NCI-H345 treated with DMSO at 0.1 percent for 48 hours (cell line): ENCODE data around the gene FOXN4.

Experiments
- DNase-seq: peaks from one replicate; lab custom pipeline; 2025; ENCODE audit not compliant: unreplicated experiment; lab: John Stamatoyannopoulos, UW

FOXN4 gene

DNA sequence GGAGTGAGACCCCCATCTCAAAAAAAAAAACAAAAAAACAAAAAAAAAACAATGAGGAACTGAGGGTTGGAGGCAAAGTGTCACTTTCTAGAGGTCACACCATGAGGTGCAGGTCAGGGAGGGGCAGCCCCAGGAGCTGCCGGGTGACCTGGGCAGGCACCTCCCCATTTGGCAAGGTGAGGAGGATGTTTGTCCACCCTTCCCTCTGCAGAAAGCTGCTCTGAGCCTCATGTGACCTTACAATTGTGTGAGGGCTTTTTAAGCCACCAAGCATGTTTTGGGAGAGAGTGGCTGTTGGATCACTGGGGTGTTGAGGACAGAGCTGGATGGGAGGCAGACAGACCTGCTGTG is 49.6 kb downstream of the FOXN4 start:
- no peak for DNase-seq

DNA sequence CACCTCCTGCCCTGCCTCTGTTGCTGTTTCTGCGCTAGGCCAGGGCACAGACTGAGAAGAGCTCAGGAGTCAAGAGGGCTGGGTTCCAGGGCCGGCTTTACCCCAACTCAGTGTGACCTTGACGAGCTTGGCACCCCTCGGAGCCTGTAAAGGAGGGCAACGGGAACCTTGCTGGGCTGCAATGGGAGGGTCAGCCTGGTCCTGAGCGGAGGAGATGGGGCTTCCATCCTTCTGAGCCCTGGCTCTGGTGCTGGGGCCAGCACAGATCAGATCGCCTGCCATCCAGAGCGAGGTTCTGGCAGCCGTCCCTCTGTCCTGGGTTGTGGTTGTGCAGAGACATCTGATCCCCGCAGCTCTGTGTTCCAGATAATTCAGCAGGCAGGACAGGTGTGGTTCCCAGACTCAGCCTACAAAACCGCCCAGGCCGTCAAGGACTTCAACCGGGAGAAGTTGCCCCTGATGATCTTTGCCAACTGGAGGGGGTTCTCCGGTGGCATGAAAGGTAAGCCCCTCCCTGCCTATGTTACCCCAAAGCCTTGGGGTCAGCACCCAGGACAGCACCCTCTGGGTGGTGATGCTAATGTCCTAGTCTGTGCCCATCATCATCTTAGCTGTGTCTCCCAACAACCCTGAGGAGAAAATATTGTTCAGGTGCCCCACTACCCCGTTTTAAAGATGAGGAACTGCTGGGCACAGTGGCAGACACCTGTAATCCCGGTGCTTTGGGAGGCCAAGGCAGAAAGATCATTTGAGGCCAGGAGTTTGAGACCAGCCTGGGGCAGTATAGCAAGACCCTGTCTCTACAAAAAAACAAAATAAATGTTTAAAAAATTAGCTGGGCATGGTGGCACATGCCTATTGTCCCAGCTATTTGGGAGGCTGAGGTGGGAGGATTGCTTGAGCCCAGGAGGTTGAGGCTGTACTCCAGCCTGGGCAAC is 50.2 kb downstream of the FOXN4 start:
- no peak for DNase-seq

DNA sequence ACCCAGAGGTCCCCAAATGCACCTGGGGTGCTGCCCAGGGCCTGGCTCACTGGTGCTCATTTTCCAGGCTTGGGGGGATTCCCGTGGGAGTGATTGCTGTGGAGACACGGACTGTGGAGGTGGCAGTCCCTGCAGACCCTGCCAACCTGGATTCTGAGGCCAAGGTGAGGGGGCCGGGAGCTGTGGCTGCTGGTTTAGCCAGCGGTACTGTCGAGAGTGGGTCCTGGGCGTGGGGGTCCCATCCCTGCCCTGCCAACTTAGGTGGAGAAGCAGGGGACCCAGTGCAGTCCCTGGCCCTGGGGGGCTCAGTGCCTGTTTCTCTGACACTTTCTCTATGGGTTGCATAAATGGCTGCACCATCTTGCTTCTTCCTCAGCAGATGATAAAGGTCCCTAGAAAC is 50.9 kb downstream of the FOXN4 start:
- DNase-seq, result no peak

DNA sequence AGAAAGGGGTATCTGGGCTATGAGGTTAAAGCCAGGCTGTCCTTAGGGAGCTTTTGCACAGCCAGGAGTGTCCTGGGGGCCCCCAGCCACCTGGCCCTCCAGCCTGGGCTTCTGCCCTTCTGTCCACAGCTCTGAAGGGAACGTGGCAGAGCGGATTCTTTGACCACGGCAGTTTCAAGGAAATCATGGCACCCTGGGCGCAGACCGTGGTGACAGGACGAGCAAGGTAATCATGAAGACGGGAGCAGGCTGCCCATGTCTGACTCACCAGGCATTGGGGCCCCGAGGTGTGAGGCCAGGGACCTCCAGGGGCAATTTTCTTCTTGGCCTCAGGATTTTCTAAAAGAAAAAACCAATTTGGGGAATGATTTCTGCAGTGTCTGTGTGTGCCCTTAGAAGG is 53.1 kb downstream of the FOXN4 start:
- DNase-seq, result no peak

DNA sequence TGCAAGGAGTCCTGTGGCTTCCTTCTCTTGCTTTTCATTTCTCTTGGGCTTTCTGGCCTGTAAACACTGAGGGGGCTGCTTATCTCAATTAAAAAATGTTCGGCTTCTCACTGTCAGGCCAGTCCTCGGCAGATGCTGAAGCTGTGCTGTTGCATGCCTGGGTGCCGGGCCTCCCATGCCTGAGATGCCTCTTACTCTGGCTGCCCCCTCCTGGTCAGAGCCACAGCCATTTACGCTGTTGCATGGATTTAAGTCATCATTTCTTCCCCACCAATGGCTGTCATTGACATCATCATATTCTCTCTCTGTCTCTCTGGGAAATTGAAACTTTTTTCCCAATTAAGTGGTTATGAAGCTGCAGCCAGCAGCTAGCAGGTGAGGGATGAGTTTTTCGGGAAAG is 53.7 kb downstream of the FOXN4 start:
- no peak for DNase-seq

DNA sequence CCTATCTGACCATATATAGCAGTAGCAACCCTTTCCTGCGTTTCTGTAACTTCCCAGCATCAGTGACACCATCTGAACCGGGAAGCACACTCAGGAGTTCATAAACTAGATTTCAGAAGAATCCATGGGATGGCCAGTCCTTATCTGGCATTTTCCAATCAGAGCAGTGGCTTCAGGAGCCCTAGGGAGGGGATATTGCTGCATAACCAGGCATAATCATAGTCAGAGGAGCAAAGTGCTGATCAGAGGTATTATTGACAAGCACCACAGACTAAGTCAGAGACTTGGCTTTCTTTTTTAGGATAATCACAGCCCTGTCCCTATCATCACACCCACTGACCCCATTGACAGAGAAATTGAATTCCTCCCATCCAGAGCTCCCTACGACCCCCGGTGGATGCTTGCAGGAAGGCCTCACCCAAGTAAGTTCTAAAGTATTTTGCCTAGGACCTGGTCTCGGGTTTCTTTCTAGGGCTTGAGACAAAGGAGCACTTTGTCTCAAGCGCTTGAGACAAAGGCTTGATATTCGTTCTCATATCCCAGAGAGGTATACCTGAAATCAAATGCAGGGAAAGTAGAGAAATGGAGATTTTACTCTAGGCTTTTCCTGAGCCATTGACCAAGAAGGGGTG is 55.1 kb downstream of the FOXN4 start:
- no peak for DNase-seq

DNA sequence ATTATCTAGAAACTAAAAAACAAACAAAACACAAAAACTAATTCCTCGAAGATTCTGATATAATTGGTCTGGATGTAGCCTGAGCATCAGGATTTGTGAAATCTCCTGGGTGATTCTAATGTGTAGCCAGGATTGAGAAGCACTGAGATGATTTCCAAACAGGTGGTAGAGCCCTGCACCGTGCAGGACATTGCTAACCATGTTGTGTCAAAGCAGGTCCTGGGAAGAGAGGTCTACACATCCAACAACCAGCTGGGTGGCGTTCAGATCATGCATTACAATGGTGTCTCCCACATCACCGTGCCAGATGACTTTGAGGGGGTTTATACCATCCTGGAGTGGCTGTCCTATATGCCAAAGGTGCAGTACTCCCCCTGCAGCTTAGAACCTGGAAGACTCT is 56.3 kb downstream of the FOXN4 start:
- no peak for DNase-seq

DNA sequence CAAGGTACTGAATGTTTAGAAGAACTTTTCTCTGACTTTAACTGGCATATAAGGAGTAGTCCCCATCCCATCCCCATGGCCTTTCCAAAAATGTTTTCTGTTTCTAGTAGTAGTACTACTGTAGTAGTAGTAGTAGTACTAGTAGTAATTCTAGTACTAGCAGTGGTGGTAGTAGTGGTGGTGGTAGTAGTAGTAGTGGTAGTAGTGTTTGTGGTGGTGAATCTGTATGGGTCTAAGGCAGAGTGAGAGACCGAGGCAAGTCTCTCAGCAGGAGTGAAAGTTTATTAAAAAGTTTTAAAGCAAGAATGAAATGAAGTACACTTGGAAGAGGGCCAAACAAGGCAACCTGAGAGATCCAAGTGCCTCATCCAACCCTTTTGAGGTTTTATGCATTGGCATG is 58.6 kb downstream of the FOXN4 start:
- DNase-seq, result no peak

DNA sequence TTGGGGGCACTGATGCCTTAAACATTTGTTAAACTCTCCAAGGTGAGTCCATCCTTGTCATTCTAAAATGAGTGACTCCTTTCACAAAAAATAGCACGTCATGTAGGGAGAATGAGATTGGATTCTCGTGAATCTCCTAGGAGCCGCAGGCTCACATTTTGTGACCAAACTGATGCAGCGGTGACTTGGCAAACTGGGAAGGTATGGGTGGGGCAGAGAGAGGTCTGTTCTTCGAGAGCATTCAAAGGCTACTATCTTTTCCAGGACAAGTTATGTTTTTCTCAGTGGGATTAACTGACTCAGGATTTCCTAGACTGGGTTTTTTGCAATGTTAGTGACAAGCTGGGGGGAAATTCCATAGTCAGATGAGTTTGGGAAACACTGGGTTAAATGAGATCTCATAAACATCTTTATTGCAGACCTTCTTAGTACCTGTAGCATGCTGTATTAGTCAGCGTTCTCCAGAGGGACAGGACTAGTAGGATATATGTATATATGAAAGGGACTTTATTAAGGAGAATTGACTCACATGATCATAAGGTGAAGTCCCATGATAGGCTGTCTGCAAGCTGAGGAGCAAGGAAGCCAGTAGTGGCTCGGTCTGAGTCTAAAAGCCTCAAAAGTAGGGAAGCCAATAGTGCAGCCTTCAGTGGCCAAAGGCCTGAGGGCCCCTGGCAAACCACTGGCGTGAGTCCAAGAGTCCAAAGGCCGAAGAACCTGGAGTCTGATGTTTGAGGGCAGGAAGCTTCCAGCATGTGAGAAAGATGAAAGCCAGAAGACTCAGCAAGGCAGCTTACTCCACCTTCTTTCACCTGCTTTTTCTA is 61.0 kb downstream of the FOXN4 start:
- DNase-seq, result no peak

DNA sequence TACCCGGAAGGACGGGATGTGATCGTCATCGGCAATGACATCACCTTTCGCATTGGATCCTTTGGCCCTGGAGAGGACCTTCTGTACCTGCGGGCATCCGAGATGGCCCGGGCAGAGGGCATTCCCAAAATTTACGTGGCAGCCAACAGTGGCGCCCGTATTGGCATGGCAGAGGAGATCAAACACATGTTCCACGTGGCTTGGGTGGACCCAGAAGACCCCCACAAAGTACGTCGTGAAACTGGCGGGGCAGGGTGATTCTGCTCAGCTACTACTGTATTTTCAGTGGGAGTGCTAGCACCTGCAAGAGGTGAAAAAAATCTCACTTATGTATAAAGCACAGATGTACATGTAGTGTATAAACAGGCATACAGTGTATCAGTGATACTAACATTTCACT is 62.9 kb downstream of the FOXN4 start:
- no peak for DNase-seq

DNA sequence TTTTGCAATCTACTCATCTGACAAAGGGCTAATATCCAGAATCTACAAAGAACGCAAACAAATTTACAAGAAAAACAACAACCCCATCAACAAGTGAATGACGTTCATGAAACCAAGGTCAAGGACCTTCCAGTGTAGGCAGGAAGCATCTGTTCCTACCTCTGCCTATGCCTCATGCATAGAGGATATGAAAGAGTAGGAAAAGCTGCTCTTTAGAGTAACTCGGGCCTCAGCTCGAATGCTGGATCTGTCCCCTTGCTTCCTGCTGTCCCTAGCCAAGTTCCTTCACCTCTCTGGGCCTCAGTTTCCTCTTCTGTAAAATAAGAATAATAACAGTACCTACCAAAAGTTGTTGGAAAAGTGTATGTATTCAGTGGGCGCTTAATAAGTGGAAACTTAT is 65.0 kb downstream of the FOXN4 start:
- DNase-seq, result no peak

DNA sequence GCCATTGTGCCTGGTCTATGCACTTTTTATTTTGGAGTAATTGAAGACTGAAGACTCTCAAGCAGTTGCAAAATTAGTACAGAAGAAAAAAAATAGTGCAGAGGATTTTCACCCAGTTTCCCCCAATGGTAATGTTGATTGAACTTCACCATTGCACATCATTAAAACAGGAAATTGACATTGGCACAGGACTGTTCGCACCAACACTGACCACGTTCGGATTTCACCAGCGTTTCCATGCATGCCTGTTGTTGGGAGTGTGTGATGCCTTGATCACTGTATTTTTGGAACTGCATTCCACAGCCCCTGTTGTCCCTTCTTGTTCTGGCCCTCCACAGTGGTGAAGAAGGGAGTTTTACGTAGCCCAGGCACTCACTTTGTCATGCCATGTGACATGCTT is 67.1 kb downstream of the FOXN4 start:
- DNase-seq, result no peak

DNA sequence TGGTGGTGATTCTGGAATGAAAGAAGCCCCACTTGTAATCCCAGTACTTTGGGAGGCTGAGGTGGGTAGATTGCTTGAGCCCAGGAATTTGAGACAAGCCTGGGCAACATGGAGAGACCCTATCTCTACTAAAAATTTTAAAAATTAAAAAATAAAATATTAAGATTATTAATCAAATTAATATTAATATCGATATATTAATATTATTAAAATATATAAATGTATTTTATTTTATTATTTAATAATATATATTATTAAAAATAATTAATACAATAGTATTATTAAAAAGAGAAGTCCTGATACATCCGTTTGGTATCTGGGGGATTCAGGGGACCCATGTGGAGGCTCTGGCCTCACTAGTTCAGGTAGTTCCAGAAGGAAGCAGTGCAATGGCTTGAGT is 68.7 kb downstream of the FOXN4 start:
- DNase-seq, result no peak

DNA sequence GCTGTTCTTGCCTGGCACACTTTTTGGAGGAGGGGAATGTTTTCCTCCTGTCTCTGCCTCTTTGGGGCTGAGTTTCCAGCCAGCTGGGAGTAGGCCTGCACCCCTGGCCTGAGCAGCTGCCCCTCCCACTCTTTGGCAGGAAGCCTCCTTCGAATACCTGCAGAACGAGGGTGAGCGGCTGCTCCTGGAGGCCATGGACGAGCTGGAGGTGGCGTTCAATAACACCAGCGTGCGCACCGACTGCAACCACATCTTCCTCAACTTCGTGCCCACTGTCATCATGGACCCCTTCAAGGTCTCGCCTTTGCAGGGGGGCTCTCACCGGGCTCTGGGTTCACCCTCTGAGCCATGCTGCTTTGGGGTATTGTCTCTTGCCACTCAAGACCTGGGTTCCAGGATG is 69.4 kb downstream of the FOXN4 start:
- no peak for DNase-seq

DNA sequence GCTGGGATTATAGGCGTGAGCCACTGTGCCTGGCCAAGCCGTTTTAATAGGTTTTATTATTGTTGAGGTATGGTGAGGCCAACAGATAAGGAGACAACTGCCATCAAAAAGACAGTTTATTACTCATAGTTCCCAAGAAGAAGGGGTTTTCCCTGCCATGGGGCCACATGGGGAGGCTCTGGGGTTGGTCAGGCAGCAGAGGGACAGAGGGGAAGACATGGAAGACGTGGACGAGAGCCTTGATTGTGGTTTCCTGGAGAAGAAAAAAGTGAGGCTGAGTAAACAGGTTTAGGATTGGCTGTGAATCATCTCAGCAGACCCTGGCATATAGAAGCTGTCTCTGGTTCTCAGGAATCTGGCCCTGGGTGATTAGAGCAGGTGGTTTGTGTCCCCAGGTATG is 69.9 kb downstream of the FOXN4 start:
- no peak for DNase-seq

DNA sequence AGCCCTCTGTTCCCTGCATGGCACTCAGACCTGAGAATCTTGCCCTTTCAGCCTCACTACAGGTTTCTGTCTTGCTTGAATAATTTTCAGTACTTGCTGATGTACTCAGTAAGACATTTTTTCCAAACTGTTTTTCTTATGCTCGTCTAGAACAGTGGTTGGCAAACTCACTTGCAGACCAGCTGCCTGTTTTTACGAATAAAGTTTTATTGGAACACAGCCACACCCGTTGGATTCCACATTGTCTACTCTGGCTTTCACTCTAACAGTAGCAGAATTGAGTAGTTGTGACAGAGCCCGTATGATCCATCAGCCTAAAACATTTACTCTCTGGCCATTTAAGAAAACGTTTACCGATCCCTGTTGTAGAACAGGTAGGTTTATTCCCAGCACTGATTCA is 72.8 kb downstream of the FOXN4 start:
- no peak for DNase-seq

DNA sequence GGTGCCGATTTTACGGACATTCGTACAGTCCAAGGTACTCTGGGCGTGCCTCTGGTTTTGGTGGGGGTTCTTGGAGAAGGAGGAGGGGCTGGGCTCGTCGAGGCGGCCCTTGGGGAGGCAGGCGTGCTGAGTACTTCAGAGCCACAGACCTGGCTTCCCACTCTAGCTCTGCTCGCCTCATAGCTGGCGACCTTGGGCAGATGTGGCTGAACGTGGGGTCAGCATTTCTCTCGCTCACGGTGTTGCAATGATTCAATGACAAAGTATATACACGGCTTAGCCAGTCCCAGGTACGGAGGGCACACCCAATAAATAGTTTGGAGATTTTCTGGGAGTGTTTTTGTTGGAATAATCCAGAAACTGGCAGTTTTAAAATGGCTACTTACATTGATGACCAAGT is 75.1 kb downstream of the FOXN4 start:
- DNase-seq, result no peak

DNA sequence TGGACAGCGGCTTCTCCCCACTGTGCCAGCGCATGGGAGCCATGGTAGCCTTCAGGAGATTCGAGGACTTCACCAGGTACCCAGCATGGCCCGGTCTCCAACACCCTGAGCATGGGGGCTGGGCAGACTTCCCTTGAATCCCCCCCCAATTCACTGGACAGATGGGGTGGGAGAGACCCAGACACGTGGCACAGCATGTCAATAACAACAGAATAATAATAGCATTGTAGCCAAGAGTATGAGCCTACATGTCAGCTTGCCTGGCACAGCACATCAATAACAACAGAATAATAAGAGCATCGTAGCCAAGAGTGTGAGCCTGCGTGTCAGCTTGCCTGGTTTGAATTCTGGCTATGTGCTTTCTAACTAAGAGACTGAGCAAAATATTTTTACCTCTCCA is 76.4 kb downstream of the FOXN4 start:
- no peak for DNase-seq

DNA sequence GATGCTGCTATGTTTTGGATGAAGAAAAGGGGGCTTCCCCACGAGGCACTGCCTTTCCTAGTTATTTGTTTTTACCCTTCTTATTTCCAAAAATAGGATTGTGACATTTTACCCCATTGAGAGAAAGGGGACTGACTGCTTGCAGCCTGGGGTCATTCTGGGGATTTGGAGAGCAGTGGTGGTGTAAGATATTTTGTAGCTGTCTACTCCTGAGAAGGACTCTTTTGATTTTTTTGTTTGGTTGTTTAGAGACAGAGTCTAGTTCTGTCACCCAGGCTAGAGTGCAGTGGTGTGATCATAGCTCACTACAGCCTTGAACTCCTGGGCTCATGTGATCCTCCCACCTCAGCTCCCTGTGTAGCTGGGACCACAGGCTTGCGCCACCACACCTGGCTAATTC is 78.9 kb downstream of the FOXN4 start:
- no peak for DNase-seq

DNA sequence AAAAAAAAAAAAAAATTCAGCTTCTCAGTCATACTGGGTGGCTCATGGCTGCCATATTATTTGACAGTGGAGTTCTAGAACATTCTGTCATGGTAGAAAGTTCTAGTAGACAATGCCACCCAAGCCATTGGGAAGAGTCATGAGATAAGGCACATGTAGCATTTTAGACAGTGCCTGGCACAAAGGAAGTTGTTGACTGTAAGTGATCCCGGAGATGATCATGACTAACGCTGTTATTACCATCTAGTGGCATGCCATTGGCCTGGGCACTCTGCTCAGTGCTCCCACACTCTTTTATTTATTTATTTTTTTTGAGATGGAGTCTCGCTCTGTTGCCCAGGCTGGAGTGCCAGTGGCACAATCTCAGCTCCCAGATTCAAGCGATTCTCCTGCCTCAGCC is 80.4 kb downstream of the FOXN4 start:
- no peak for DNase-seq
